SK-N-MC (cell line): ENCODE results near the gene GUCA2A.

Source experiments
- EZH2 ChIP-seq: fragments of 200-600 bp; sonication (generic); IDR thresholded peaks from one replicate; pipeline ENCODE4 v1.6.1; 2017; ENCODE audit warnings: antibody characterized with exemption
- POLR2AphosphoS5 ChIP-seq: IDR thresholded peaks from 2 replicates; pipeline ENCODE4 v1.6.1; 2012; ENCODE audit warnings: mild to moderate bottlenecking, low read depth, low read length, borderline replicate concordance

DNA sequence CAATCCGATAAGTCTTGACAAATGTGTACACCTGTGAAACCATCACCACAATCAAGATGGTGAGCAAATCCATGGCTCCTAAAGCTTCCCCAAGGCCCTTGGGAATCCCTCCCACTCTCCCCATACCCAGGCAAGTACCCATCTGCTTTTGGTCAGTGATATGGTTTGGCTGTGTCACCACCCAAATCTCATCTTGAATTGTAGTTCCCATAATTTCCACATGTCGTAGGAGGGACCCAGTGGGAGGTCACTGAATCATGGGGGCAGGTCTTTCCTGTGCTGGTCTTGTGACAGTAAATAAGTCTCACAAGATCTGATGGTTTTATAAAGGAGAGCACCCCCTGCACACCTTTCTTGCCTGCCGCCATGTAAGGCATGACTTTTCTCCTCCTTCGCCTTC is 26.0 kb downstream of the GUCA2A start:
- no peak for TF ChIP-seq EZH2
- no peak for TF ChIP-seq POLR2AphosphoS5
